ENCODE measurements around the gene DGUOK.

Gene DGUOK

GRCh38 chr2:74002505-74003421 lies 76.1 kb downstream of the DGUOK start:
- H3K27ac ChIP-seq = peak overlapping the region; percentile 40
- TF ChIP-seq ZFX (IDR thresholded peaks at IDR 0.05) = no peak

DNA sequence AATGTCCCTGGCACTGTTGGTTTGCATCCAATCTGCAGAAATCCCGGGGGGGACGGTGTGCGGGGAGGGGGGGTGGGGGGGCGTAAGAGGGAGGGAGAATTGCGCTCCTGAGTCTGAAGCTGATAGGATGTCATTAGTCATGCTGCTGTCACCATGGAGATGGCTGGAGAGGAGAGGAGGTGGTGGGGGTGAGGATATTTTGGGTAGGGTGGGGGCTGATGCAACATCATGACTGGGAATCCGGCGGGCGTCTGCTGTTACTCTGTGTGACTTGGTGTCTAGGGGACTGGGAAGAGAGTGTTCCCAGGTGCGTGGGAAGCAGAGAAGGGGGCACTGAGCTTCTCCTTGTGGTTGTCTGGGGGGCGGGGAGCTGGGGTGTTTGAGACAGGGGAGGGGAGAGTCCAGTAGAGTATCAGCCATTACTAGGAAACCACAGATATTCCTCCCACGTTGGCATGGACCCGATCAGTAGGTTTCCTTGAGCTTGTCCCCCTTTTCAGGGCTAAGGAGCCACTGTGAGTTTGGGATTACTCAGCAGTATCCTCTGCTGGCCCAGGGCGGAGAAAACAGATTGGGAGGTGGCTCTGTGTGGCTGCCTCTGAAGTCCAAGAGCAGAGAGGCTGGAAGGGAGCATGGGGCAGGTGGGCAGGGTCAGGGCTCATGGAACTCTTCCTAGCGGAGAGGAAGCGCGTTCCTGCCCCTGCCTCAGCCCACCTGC lies 77.0 kb downstream of the DGUOK start:
- H3K27ac ChIP-seq = no peak overlapping the region
- TF ChIP-seq ZFX (IDR thresholded peaks at IDR 0.05) (no peak), CTCF (conservative IDR thresholded peaks at IDR 0.05) (no peak)

DNA sequence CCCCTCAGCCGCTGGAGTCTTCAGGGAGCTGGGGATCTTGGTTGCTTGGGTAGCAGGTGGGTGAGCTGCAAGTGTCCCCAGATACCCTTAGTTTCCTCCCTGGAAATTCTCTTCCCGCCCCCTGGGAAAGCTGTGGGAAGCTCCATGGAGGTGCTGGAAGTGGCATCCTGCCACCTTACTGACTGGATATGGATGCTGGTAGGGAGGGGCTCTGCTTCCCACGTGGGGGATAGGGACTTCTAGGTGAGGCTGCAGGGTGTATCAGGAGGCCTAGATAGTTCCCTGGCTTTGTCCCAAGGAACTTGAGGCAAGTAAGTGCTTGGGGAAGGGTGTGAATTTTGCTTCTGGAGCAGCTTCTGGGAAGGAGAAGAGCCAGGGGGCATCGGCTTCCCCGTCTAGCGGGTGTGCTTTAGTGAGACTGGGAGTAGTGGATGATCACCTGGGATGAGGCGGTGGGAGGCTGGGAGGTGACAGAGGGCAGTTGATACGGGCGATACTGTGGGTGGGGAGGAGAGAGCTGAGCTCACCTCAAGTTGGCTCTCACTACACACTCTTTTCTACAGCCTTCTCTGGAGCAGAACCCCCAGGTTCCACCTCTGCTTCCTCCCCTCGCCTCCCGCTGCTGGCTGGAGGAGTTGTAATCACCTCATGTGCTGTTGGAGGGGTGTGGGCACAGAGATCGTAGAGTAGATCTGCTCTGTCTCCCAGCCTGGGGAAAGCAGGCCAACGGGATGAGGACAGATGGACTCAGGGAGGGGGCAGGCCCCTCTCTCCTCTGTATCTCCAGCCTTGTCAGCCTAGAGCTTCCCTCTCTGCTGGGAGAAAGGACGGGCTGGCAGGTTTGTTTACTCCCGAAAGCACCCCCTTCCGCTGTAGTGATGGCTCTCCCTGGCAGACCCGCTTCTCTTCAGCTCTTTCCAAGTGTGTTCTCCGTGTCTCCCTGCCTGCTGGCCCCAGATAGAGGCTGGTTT lies 77.8 kb downstream of the DGUOK start:
- TF ChIP-seq CTCF (conservative IDR thresholded peaks at IDR 0.05) = no peak
- TF ChIP-seq ZFX (IDR thresholded peaks at IDR 0.05) = no peak
- no peak overlapping the region for H3K27ac ChIP-seq

DNA sequence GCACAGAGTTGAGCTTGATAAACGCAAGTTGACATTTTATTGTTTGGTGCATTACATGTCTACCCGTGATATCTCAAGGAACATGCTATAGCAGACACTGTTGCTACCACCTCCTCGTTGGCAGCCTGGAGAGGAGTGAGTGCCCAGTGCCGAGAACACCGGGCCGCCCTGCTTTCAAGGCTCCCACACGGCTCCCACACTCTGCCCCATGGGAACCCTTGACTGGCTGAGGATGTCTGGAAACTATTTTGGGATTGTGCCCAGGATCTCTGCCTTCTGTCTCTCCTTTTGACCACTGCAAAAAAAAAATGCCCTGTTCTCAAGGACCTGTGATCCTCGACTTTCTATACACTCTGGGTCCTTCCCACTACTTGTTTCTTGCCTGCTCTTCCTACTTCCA lies 79.1 kb downstream of the DGUOK start:
- H3K27ac ChIP-seq = no peak overlapping the region
- TF ChIP-seq CTCF (conservative IDR thresholded peaks at IDR 0.05) = no peak
- TF ChIP-seq ZFX (IDR thresholded peaks at IDR 0.05) = no peak

DNA sequence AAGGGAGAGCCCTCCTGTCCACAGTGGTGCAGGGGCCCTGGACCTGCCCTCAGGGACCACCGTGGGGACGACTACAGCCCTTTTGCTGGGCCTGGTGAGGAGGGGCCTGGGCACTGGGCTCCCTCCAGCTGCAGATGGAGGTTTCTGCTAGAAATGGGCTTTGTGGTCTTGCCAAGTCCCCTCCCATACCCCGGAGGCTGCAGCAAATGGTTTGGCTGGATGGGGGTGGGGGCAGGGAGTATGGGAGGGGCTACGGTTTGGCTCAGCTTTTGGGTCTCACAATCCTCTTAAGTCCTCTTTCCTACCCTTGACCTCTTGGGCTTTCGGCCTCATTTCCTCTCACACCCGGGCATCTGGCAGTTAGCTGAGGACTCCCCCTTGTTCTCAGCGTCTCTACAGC lies 79.8 kb downstream of the DGUOK start:
- no peak for TF ChIP-seq CTCF (conservative IDR thresholded peaks at IDR 0.05)
- TF ChIP-seq ZFX (IDR thresholded peaks at IDR 0.05) = no peak
- no peak overlapping the region for H3K27ac ChIP-seq

GRCh38 chr2:74007121-74007520 lies 80.4 kb downstream of the DGUOK start:
- no peak overlapping the region for H3K27ac ChIP-seq
- TF ChIP-seq CTCF (conservative IDR thresholded peaks at IDR 0.05) (no peak), ZFX (IDR thresholded peaks at IDR 0.05) (no peak)

GRCh38 chr2:74007711-74008110 lies 81.0 kb downstream of the DGUOK start:
- H3K27ac ChIP-seq = no peak overlapping the region; the same call in 1 of the 2 replicates
- no peak for TF ChIP-seq ZFX (IDR thresholded peaks at IDR 0.05)
- TF ChIP-seq CTCF (conservative IDR thresholded peaks at IDR 0.05) = no peak
